ENCODE results near the gene WDR37.

GRCh38 chr10:1054684-1055083, 1.5 kb upstream of the WDR37 start:
- TF ChIP-seq YY1 (IDR thresholded peaks at IDR 0.05; ENCODE audit: insufficient read depth, insufficient read length) (no peak), SUZ12 (IDR thresholded peaks at IDR 0.05; ENCODE audit: extremely low read depth, insufficient read depth, insufficient read length) (no peak), ZNF274 (IDR thresholded peaks at IDR 0.05; ENCODE audit: low read depth, low read length) (no peak)

Measured in NT2/D1 (cell line).